Activated CD8-positive, alpha-beta memory T cell treated with anti-CD3 and anti-CD28 coated beads, Interleukin-2, amount 50 U/mL, for 4 hours (primary cell): ENCODE measurements around the gene ANKRD34C.
A peak's percentile ranks its signal among the peaks of the same experiment; 100 is the strongest.

Source experiments
- DNase-seq: peaks from one replicate; pipeline ENCODE4 v3.0.0-alpha.2; 2020

Gene ANKRD34C

DNA sequence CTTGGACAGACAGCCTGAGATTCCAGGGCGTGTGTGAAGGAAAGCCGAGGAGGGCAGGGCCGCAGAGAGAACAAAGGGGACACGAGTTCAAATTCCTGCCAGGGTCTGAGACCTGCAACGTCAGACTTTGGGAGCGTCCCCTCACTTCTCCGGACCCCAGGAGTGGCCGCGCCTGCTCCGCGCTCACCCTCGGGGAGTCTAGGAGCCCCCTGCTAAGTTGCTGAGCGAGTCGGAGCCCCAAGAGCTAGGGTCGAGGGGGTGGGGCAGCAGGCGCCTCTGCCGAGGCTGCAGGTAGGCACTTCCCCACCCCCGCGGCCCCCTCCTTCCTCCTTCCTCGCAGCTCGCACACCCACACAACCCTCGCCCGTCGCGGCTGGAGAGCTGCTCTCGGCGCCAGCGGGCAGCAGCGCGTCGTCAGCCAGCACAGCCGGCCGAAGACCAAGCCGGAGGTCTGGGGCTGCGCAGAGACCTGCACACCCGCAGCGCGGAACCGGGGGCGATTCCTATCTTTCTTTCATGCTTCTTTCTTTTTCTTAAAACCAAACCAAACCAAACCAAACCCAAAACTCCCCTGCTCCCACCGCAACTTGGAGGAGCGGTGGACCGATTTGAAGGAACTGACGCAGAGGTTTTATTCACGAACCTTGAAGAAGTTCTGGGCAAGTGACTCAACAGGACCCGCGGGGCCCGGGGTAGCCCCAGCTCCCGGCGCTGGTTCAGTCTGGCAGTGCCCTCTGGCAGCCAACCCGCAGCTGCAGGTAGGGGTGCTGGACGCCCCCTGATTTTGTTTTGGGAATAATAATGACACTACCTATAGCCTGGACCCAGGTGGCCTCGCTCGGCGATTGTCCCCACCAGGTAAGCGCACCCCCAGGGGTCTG, at the start of gene ANKRD34C:
TSS of gene ANKRD34C (plus strand) at position 352 of the 881 bp plus-strand sequence. CDS start 10,563 bp downstream, outside the sequence.
- DNase-seq: no peak

DNA sequence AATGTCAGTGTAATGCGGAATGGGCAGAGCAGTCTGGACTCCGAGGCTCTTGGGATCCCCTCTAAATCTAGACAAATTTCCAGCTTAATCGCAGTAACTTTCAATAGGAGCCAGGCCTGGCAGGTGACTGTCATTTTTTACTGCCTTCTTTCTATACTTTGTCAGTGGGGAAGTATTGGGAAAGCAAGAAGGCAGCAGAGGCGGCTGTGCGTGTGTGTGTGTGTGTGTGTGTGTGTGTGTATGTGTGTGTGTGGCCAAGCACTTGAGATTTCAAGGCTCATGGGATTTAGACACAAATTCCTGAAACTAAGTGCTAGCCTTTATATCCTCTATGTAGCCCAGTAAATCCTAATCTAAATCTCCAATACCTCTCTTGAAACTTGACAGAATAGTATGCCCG, 49.3 kb upstream of the ANKRD34C start:
- no peak for DNase-seq

DNA sequence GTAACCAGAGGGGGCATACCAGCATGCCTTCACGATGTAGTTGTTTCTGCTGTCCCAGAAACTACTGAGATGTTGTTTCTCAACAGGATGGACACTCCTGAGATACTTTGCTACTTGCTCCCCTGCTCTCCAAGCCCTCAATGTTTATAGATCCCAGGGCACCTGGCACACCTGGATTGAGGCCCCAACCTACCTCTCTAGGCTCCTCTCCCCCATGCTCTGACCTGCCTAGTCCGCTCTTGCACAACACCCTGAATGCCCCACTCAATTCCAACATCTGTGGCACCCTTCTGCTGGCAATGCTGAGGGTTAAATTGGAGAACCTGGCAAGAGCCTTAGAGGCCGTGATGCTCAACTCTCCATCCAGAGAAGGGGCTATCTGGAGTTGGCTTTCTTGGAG, 42.5 kb upstream of the ANKRD34C start:
- DNase-seq: no peak

DNA sequence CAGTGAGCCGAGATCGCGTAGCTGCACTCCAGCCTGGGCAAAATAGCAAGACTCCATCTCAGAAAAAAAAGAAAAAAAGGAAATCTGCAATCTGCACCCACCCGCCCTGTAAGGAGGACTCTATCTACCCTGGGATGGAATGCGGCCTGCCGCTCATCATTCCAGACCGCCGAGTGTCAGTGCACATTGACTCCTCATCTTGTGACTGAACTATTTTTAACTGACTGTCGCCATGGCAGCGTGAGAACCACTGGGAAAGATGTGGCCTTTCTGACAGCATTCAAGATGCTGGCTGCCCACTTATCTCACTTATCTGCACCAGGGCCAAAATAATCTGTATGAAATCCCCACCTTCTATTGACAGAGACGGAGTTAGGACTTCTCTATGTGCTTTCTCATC, 38.8 kb upstream of the ANKRD34C start:
- no peak for DNase-seq

DNA sequence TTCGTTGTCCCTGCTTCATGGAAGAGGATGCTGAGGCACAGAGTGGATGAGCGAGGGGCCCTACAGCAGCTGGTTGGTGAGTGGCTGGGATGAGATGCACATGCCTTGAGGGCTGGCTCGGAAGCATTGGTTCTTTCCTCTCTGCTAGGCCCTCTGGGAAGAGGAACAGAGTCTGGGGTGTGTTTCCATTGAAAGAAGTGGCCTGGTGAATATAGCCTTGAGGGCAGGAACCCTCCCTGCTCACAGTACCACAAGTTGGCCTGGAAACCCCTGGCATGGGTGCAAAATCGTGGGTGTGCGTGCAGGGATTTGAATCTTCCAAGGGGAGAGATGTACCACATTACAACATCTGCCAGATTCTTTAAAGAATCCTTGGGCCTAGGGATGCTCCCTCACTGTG, 37.6 kb upstream of the ANKRD34C start:
- DNase-seq: no peak

DNA sequence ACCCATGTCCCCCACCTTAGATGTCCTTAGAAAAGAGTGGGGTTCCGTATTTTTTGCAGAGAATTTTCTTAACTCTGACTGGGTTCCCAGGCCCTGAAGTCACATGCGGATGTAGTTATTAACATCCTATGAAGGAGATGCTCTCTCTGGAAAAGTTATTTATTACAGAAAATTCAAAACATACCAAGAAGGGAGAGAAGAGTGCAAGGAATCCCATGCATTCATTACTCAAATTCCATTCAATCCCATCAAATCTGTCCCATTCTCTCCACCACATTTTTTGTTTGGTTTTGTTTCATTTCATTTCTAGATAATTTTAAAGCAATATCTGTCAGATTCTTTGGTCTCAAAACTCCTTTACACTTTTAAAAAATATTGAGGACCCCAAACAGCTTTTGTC, 34.3 kb upstream of the ANKRD34C start:
- DNase-seq: no peak

DNA sequence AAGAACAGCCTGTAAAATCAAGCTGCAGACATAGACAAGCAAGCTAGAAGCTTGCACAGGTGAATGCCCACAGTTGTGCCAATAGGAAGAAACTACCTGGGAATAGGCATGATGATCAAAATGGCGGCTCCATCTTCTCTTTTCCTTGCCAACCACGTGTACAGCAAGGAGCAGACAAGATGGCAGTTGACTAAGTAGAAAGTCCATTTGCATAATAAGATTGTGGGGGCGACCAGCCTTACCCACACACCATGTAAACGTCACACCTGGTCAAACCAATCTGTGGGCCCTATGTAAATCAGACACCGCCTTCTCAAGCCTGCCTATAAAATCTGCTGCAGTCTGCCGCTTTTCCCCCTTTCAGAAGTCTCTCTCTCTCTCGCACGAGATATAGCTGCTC, 25.1 kb upstream of the ANKRD34C start:
- no peak for DNase-seq

DNA sequence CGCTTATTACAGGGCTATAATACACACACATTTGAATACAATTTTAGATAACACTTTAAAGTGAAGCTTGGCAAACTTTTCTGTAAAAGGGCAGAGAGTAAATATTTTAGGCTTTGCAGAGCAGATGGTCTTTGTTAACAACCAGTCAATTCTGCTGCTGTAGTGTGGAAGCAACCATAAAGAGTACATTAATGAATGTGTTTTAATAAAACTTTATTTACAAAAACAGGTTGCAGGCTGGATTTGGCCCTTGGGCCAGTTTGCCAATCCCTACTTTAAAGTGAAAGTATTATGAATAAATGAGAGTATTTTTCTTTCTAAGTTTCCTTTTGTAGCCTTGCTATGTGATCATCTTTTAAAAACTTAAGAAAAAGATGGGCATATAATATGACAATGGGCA, 20.7 kb upstream of the ANKRD34C start:
- DNase-seq: no peak

DNA sequence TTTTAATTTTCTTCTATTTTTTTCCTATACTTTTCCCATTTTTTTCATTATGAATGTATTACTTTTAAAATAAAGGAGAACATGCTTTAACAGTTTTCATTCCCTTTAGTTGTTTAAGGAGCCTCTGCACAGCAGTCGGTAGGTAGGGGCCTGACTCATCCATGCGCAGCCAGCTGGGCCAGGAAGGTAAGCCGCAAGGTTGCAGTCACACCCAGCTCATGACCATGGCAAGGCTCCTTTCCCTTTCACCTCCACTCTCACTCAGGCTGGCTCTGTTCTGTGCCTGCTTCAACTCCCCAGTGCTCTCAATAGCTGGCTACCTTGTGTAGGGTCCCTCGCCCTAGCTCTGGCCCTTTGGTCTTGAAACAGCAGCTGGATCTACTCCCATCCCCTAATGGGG, 17.4 kb upstream of the ANKRD34C start:
- no peak for DNase-seq

DNA sequence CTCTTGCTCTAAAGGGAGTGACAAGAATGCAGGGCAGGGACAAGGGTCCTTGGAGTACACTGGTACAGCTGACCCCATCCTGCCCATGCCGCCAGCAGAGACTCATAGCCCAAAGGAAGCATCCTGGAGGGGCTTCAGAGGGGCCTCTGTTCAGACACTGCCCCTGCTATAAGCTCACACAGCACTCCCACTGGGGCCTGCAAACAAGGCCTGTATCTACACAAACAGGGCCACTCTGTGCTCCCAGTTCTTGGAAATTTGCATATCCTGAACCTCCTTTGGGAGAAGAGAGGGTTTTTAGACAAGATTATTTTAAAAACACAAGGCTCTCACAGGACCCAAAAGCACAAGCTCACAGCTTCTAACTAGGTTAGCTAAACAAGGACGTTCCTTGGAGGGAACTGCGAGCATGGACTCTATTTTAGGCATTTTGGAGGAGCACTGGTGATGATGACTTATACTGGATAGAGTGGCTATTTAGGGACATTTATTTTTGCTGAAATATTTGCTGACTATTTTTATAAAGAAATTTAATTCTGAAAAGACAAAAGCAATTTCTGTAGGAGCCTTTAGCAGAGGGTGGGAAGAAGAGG, 16.4 kb upstream of the ANKRD34C start:
- DNase-seq: no peak

DNA sequence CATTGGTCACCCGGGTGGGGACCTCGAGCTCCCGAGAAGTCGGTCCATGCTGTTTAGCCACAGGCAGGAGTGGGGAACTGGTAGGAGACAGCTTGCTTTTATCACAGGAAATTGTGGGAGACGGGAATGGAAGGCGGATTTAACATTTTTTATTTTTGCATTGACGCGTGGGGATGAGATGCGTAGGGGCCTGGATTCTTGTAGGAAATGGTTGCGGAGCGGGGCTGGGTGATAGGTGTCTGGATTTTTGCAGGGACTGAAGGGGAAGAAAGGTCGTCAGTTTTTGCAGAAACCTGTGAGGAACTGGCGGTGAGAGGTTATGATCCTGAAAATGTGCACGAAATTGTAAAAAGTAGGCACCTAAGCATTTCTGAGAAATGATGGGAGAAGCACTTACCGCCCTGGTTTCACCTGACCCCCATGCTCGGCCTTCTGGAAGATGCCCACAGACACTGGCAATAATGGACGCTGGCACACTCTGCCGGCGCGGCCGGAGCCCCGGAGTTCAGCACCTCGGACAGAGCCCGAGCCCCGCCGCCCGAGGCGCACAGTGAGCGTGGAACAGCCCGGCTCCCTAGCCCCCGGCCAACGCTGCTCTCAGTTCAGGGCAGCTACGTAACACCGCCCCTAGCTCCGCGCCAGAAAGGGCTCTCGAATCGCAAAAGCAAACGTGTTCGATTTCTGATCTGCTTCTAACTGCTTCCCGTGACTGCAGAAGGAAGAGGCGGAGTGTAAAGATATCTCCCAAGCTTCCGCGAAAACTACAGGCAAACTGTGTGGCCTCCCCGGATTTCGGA, 928 bp downstream of the ANKRD34C start:
- peak; percentile 21 for DNase-seq

DNA sequence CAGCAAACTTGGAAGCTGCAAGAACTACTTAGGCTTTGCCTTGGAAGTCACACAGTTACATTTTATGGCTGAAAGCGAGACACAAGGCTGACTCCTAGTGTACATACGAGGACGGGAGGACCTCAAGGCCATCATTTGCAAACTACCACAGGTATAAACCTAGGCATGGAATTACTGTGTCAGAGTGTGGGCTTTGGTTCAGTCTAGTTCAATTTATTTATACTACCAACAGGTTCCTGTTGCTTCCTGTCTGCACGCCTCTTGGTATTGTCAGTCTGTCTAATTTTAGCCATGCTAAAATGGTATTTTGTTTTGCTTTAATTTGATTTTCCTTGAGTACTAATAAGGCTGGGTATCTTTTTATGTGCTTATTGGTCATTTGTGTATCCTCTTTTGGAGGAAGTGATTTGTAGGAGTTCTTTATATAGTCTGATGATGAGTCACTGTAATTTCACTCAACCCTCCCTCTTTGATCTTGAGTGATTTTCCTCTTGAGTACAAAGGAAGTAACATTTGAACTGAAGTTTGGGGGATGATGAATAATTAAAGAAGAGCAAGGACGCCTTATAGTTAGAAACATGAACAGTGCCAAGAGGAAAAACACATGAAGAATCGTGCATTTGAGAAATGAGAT, 8.2 kb downstream of the ANKRD34C start:
- no peak for DNase-seq

DNA sequence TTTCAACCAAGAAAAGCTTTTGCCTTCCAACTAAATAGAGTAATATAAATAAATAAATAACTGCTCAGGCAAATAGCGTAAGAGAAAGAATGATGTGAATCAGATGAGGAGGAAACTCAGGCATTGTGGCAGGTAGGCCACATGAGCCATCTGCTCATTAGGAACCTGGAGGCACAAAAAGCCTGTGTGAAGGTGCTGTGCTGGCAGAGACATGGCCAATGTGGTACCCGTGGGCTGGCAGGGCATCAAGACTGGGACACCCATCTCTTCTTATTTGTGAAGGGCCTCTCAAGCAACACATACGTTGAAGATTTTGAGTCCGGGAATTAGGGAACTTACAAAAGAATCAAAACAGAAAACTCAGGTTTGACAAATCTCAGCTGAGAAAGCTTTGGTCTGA, 9.5 kb downstream of the ANKRD34C start:
- no peak for DNase-seq

DNA sequence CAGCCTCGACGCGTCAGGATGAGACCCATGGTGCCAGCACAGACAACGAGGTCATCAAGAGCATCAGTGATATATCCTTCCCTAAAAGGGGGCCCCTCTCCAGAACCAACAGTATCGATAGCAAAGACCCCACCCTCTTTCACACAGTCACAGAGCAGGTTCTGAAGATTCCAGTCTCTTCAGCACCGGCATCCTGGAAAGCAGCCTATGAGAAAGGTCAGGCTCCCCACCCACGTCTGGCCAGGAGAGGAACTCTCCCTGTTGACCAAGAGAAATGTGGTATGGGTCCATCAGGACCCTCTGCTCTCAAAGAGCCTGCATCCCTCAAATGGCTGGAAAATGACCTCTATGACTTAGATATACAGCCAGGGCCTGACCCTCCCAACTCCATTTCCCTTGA, 11.6 kb downstream of the ANKRD34C start:
- no peak for DNase-seq

DNA sequence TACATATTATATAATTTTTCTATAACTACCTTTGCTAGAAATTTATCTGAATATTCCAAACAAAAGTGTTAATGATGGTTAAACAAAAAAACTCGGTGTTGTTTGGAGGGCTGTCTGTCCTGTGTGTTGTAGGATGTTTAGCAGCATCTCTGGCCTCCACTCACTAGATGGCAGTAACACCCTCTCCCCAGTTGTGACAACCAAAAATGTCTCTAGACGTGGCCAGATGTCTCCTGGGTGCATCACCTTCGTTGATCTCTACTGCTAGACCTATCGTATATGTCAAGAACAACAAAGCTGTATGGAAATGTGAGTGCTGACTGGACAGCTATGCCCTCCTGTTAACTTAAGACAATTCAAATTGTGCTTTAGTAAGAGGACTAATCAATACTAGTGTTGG, 14.1 kb downstream of the ANKRD34C start:
- DNase-seq: no peak

DNA sequence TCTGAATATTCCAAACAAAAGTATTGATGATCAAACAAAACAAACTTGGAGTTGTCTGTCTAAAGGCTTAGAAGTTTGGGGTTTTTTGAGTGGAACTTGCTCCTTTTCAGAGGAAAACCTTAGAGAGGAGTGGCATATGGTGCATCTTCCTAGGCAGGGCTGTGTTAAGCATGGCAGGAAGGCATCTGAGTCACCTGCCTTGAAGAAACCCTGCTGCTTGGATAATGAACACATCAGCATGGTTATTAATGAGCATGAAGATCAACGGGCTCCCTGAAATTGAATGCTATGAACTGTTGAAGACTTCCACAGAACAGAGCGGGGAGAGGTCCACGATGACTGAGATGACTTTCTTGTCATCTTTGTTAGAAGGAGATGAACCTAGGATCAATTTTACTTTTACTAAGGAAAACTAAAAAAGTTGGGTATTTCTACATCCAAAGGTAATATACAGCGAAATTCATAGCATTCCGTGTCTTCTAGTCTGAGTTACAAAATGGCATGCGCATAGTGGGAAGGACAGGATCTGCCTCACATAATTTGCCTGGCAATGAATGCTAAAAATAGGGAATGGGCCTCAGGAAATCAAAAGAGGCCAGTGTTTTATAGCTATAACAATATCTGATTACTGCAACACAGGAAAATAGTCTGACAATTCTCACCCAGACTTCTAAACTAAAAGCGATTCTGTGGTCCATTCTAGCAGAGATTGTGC, 16.8 kb downstream of the ANKRD34C start:
- DNase-seq: no peak

DNA sequence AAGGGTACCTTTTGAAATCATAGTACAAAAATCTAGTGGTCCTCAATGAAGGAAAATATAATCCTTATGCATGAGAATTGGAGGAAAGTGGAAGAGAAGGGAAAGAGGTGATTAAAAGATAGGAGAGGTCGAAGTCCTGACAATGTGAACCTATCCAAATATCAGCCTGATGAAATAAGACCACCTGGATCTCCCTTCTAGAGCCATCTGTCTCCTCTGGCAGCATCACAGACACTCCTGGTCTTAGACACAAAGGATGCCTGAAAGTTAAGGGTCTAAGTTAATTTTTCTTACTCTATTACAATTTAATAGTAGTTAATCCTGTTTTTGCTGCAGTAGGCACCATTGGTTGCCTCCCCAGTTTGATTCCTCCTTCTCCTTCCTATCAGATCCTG, 17.3 kb downstream of the ANKRD34C start:
- DNase-seq: no peak

DNA sequence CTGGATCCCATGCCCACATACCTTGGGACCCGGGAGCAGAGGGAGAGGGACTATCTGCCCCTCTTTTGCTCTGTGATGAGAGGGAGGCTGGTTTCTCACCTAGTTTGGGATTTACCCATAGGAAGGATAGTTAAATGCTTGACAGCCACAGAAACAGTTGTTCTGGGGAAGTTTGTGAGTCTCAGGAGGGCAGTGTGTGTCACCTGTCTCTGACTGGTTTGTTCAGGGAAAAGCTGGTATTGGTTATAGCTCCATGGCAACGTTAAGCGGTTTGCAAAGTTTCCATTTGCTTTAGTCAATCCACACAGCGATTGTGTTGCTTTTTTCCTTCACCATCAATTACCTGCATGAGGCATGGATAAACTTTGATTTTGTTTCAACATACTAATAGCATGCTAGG, 24.7 kb downstream of the ANKRD34C start:
- DNase-seq: no peak

DNA sequence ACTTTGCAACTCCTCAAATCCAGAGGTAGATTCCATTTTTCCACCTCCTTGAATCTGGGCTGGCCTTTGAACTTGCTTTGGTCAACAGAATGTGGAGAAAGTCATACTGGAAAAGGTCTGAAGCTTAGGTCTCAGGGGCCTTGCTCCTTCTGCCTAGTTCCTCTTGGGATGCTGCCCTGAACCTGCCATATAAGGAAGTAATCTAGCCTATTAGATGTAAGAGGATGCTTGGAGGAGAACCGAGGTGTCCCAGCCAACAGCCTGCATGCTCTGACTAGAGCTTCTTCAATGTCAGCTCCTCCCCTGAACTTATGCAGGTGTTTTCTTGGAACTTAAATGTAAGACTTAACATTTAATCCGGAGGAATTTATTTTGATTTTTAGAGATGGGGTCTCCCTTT, 26.4 kb downstream of the ANKRD34C start:
- DNase-seq: no peak

DNA sequence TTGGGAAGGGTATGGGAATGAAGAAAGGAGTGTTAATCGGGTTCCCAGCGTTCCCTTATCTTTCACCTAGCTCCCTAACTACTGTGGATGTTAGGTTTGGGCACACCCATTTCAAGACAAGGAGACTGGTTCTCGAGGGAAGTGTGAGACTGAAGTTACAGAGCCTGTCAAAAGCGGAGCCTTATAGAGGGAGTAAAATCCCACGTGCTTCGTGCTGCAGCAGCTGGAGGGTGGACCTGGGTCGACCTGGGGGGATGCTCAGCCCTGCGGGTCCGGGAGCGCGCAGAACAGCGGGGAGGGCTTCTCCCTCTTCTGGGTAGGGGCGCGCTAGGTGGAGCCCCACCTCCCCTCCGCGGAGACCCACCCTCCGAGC, 28.1 kb downstream of the ANKRD34C start:
- no peak for DNase-seq

DNA sequence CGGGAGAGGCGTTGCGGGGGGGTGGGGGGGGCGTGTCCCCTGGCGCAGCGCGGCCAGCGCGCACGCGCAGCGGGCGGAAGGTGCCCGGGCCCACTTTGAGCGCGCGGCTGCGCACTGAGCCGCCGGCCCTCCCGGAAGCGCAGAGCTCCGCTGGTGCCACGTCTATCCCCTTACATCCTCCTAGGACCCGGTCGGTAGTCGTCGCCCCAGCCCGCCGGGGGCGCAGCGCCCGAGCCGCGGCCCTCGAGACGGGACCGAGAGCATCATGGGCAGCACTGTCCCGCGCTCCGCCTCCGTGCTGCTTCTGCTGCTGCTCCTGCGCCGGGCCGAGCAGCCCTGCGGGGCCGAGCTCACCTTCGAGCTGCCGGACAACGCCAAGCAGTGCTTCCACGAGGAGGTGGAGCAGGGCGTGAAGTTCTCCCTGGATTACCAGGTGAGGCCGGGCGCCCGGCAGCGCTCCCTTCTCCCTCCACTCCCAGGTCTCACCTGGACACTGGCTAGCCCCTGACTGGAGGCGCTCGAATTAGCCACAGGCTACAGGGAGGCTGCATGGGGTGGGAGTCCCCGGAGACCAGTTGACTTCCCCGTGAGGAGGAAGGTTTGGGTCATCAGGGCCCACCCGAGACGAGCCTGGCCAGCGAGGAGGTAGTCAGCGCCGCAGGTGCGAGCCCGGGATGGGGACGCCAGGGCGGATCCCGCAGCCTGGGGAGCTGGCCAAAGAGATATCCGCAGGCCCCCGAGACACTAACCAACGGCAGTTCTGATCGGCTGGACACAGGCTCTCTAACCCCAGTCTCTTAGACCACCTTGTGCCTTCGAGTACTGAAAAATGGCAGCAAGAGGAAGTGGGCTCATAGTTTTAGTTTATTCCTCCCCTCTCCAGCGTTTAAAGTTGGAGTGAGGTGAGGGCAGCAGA, 28.7 kb downstream of the ANKRD34C start, which contains the start of gene TMED3:
TSS of gene TMED3 (plus strand) at position 128 of the 916 bp plus-strand sequence. CDS start at position 266, 138 bp downstream.
- peak; percentile 78 for DNase-seq
